GM12891 (cell line): ENCODE data around the gene ST3GAL4.

Experiments used
- POLR2A ChIP-seq: IDR thresholded peaks from 2 replicates; pipeline ENCODE4 v1.6.1; 2011; ENCODE audit warnings: low read depth, low read length, control low read depth
- POLR2AphosphoS5 ChIP-seq: IDR thresholded peaks from 2 replicates; pipeline ENCODE4 v1.6.1; 2011; ENCODE audit warnings: low read depth, low read length, control low read depth
- TAF1 ChIP-seq: IDR thresholded peaks from 2 replicates; pipeline ENCODE4 v1.6.1; 2011; ENCODE audit warnings: low read depth, low read length, control low read depth

- TF ChIP-seq POLR2A (no peak), TAF1 (no peak), POLR2AphosphoS5 (no peak)
These were observed 85.5 kb downstream of the ST3GAL4 start for GRCh38 chr11:126440792-126441514.
